ENCODE measurements around the gene MLYCD. TPM values are rescaled to one million over a fixed set of nuclear protein-coding genes. Genes with fewer than 3 reads are reported as not detected.

Gene MLYCD
- total and polyA plus RNA-seq, 4 donors: 3.7 to 24.4 (median 7.5) TPM

DNA sequence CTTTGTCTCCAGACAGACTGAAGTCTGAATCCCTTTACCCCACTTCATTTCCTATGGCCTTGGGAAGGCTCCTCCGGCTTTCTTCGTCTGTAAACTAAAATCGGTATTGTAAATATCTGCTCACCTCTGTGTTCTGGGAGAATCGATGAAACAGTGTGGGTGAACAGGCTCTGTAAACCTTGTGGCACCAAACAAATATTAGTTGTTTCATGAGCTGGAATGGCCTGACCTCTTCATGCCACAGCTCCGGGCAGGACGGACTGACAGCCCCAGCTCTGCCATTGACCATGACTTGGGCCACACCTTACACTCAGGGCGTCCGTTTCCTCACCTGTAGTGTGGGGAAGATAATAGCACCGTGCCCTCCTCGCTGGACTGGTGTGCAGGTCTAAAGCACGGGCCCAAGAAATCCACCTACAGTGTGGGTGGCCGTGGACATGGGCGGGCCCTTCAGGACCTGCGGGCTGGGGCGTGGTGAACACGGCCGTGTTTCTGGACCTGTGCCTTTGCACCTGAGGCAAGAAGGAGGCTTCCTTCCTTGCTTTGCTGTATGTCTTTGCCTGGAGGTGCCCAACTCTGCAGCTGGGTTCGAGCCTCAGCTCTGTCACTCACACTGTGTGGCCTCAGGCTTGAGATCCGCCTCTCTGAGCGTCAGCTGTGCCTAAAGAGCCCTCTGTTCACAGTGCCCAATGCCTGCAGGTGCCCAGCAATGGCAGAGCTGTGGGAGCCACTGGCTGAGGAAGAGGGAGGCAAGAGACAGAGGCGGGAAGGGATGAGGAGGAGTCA is 48.1 kb downstream of the MLYCD start (continued):
- TF ChIP-seq, protein P1, sequence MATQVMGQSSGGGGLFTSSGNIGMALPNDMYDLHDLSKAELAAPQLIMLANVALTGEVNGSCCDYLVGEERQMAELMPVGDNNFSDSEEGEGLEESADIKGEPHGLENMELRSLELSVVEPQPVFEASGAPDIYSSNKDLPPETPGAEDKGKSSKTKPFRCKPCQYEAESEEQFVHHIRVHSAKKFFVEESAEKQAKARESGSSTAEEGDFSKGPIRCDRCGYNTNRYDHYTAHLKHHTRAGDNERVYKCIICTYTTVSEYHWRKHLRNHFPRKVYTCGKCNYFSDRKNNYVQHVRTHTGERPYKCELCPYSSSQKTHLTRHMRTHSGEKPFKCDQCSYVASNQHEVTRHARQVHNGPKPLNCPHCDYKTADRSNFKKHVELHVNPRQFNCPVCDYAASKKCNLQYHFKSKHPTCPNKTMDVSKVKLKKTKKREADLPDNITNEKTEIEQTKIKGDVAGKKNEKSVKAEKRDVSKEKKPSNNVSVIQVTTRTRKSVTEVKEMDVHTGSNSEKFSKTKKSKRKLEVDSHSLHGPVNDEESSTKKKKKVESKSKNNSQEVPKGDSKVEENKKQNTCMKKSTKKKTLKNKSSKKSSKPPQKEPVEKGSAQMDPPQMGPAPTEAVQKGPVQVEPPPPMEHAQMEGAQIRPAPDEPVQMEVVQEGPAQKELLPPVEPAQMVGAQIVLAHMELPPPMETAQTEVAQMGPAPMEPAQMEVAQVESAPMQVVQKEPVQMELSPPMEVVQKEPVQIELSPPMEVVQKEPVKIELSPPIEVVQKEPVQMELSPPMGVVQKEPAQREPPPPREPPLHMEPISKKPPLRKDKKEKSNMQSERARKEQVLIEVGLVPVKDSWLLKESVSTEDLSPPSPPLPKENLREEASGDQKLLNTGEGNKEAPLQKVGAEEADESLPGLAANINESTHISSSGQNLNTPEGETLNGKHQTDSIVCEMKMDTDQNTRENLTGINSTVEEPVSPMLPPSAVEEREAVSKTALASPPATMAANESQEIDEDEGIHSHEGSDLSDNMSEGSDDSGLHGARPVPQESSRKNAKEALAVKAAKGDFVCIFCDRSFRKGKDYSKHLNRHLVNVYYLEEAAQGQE (IDR thresholded peaks at IDR 0.05): no peak
- TF ChIP-seq FOXA1 (IDR thresholded peaks at IDR 0.05): peak; percentile 64
- TF ChIP-seq RXRA (IDR thresholded peaks at IDR 0.05): peak; percentile 78 to 89
- TF ChIP-seq, protein P2, sequence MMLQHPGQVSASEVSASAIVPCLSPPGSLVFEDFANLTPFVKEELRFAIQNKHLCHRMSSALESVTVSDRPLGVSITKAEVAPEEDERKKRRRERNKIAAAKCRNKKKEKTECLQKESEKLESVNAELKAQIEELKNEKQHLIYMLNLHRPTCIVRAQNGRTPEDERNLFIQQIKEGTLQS (IDR thresholded peaks at IDR 0.05): no peak
- TF ChIP-seq HNF4G (IDR thresholded peaks at IDR 0.05): no peak

DNA sequence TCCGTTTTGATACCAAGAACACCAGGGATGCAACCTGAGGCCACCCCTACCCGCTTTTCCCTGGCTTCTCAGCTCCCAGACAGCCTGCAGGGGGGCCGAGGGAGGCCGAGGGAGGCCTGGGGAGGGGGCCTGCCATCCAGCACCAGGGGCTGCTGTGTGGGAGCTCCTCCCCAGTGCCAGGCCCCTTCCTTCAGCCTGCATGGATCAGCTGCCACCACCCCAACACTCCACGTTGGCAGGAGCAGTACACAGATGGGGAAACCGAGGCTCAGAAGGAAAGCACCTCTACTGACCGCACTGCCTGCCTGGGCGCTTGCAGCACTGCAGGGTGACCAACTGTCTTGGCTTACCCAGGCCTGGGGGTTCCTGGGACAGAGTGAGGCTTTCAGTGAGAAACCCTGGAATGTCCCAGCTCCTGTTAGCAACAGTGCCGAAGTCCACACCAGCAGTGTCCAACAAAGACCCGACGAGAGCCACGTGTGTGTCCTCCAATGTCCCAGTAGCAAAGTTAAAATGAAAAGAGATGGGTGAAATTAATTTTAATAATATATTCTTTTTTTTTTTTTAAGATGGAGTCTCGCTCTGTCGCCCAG is 48.8 kb downstream of the MLYCD start:
- TF ChIP-seq SP1 (IDR thresholded peaks at IDR 0.05) (peak; percentile 81), FOXA1 (IDR thresholded peaks at IDR 0.05) (no peak), GABPA (IDR thresholded peaks at IDR 0.05 in 1 of 2, conservative IDR thresholded peaks at IDR 0.05 in 1 of 2) (no peak), FOXA2 (IDR thresholded peaks at IDR 0.05) (no peak), NR2F2 (IDR thresholded peaks at IDR 0.05) (no peak), JUND (IDR thresholded peaks at IDR 0.05) (peak; percentile 26 to 28), HNF4A (conservative IDR thresholded peaks at IDR 0.05) (peak; percentile 85 to 87), TAF1 (conservative IDR thresholded peaks at IDR 0.05) (peak; percentile 32), EGR1 (IDR thresholded peaks at IDR 0.05; ENCODE audit: low read depth in 2 of 2) (no peak), RXRA (IDR thresholded peaks at IDR 0.05) (peak; percentile 57 to 72), YY1 (IDR thresholded peaks at IDR 0.05) (no peak), HNF4G (IDR thresholded peaks at IDR 0.05) (peak; percentile 71), RAD21 (IDR thresholded peaks at IDR 0.05) (no peak)
- TF ChIP-seq, protein P2 (IDR thresholded peaks at IDR 0.05): no peak
- TF ChIP-seq, protein P1 (IDR thresholded peaks at IDR 0.05): peak; percentile 23
- TF ChIP-seq, protein P3, sequence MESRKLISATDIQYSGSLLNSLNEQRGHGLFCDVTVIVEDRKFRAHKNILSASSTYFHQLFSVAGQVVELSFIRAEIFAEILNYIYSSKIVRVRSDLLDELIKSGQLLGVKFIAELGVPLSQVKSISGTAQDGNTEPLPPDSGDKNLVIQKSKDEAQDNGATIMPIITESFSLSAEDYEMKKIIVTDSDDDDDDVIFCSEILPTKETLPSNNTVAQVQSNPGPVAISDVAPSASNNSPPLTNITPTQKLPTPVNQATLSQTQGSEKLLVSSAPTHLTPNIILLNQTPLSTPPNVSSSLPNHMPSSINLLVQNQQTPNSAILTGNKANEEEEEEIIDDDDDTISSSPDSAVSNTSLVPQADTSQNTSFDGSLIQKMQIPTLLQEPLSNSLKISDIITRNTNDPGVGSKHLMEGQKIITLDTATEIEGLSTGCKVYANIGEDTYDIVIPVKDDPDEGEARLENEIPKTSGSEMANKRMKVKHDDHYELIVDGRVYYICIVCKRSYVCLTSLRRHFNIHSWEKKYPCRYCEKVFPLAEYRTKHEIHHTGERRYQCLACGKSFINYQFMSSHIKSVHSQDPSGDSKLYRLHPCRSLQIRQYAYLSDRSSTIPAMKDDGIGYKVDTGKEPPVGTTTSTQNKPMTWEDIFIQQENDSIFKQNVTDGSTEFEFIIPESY (IDR thresholded peaks at IDR 0.05): peak; percentile 33
- TF ChIP-seq, protein P4, sequence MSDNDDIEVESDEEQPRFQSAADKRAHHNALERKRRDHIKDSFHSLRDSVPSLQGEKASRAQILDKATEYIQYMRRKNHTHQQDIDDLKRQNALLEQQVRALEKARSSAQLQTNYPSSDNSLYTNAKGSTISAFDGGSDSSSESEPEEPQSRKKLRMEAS (IDR thresholded peaks at IDR 0.05): peak; percentile 76
- TF ChIP-seq, protein P5, sequence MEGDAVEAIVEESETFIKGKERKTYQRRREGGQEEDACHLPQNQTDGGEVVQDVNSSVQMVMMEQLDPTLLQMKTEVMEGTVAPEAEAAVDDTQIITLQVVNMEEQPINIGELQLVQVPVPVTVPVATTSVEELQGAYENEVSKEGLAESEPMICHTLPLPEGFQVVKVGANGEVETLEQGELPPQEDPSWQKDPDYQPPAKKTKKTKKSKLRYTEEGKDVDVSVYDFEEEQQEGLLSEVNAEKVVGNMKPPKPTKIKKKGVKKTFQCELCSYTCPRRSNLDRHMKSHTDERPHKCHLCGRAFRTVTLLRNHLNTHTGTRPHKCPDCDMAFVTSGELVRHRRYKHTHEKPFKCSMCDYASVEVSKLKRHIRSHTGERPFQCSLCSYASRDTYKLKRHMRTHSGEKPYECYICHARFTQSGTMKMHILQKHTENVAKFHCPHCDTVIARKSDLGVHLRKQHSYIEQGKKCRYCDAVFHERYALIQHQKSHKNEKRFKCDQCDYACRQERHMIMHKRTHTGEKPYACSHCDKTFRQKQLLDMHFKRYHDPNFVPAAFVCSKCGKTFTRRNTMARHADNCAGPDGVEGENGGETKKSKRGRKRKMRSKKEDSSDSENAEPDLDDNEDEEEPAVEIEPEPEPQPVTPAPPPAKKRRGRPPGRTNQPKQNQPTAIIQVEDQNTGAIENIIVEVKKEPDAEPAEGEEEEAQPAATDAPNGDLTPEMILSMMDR (IDR thresholded peaks at IDR 0.05; ENCODE audit: low read depth, low read length, missing input control): no peak
- Histone ChIP-seq H3K27ac (ENCODE audit: low read depth in 1 of 2, low read length in 2 of 2) (peak overlapping the region; percentile 90 to 93), H3K27me3 (ENCODE audit: control insufficient read depth in 4 of 4, insufficient read depth in 4 of 4, low read length in 3 of 4) (no peaks in the 10 kb centered on the region), H3K36me3 (ENCODE audit: control insufficient read depth in 4 of 4, insufficient read depth in 3 of 4, low read depth in 1 of 4, low read length in 3 of 4) (no peaks in the 10 kb centered on the region), H3K4me1 (ENCODE audit: control insufficient read depth in 4 of 4, insufficient read depth in 4 of 4, low read length in 3 of 4) (peaks cover 20 to 67% (median 62%) of the 10 kb centered on the region in 4 donors), H3K9ac (ENCODE audit: low read depth in 1 of 2, low read length in 2 of 2) (peak overlapping the region in 1 of 2 donors; percentile 32), H3K9me3 (ENCODE audit: control insufficient read depth in 4 of 4, low read length in 3 of 4) (no peaks in the 10 kb centered on the region), H3K4me3 (ENCODE audit: low read depth in 1 of 3, low read length in 3 of 3) (no peak overlapping the region)
- no peak for DNase-seq (ENCODE audit: low spot score)
- 47% methylated on average over 14 of the region's 14 CpGs for WGBS

Measured in liver (tissue), 9 donors.